Stimulated activated naive CD8-positive, alpha-beta T cell treated with anti-CD3 and anti-CD28 coated beads, Interleukin-15, Interleukin-2, amounts not matched to agents 100 ng/mL and 50 ng/mL, for 24 hours (primary cell): ENCODE data around the gene CERK.

Experiments
- H3K27ac Mint-ChIP-seq: one replicate; pipeline ENCODE4 v1.8.0; 2021; ENCODE audit warnings: mild to moderate bottlenecking, mixed read lengths
- H3K27me3 Mint-ChIP-seq: one replicate; pipeline ENCODE4 v1.8.0; 2021; ENCODE audit warnings: mixed read lengths
- H3K36me3 Mint-ChIP-seq: one replicate; pipeline ENCODE4 v1.8.0; 2021; ENCODE audit warnings: low read depth, mixed read lengths
- H3K4me1 Mint-ChIP-seq: one replicate; pipeline ENCODE4 v1.8.0; 2021; ENCODE audit warnings: low read depth, mixed read lengths
- H3K4me3 Mint-ChIP-seq: one replicate; pipeline ENCODE4 v1.8.0; 2021; ENCODE audit warnings: mild to moderate bottlenecking, mixed read lengths
- H3K9me3 Mint-ChIP-seq: one replicate; pipeline ENCODE4 v1.8.0; 2021; ENCODE audit warnings: mixed read lengths

The CERK gene

DNA sequence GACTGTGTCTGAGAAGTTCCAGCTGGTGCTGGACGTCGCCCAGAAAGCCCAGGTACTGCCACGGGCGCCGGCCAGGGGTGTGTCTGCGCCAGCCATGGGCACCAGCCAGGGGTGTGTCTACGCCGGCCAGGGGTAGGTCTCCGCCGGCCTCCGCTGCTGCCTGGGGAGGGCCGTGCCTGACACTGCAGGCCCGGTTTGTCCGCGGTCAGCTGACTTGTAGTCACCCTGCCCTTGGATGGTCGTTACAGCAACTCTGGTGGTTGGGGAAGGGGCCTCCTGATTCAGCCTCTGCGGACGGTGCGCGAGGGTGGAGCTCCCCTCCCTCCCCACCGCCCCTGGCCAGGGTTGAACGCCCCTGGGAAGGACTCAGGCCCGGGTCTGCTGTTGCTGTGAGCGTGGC is 69.9 kb downstream of the CERK start:
- H3K4me1 Mint-ChIP-seq: peaks cover 15% of the 10 kb centered on the region
- H3K27ac Mint-ChIP-seq: no peak overlapping the region
- H3K9me3 Mint-ChIP-seq: no peaks in the 10 kb centered on the region
- H3K27me3 Mint-ChIP-seq: no peaks in the 10 kb centered on the region
- H3K4me3 Mint-ChIP-seq: no peak overlapping the region
- peaks cover 13% of the 10 kb centered on the region for H3K36me3 Mint-ChIP-seq

DNA sequence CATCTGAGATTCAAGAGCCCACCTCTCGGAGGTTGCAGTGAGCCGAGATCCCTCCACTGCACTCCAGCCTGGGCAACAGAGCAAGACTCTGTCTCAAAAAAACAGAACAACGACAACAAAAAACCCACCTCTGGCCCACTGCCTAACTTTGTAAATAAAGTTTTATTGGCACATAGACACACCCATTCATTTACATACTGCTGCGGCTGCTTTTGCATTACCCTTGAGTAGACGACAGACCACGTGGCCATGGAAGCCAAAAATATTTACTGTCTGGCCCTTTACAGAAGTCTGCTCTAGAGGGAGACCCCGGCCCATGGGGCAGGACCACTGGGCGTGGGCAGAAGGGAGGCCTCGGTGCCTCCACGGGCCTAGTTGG is 70.8 kb downstream of the CERK start:
- H3K27ac Mint-ChIP-seq: no peak overlapping the region
- H3K27me3 Mint-ChIP-seq: no peaks in the 10 kb centered on the region
- no peaks in the 10 kb centered on the region for H3K9me3 Mint-ChIP-seq
- peaks cover 6% of the 10 kb centered on the region for H3K4me1 Mint-ChIP-seq
- H3K4me3 Mint-ChIP-seq: no peak overlapping the region
- peaks cover 13% of the 10 kb centered on the region for H3K36me3 Mint-ChIP-seq

DNA sequence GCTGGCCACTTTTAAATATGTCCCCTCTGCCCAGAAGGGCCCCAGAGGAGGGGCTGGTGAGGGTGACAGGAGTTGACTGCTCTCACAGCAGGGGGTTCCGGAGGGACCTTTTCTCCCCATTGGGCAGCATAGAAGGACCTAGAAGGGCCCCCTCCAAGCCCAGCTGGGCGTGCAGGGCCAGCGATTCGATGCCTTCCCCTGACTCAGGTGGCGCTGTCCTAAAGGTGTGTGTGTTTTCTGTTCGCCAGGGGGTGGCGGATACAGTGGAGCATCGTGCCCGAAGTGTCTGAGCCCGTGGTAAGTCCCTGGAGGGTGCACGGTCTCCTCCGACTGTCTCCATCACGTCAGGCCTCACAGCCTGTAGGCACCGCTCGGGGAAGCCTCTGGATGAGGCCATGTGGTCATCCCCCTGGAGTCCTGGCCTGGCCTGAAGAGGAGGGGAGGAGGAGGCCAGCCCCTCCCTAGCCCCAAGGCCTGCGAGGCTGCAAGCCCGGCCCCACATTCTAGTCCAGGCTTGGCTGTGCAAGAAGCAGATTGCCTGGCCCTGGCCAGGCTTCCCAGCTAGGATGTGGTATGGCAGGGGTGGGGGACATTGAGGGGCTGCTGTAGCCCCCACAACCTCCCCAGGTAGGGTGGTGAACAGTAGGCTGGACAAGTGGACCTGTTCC is 71.3 kb downstream of the CERK start:
- Mint-ChIP-seq H3K9me3 (no peaks in the 10 kb centered on the region), H3K4me3 (no peak overlapping the region), H3K27me3 (no peaks in the 10 kb centered on the region), H3K4me1 (peaks cover 3% of the 10 kb centered on the region), H3K36me3 (peaks cover 13% of the 10 kb centered on the region), H3K27ac (no peak overlapping the region)

DNA sequence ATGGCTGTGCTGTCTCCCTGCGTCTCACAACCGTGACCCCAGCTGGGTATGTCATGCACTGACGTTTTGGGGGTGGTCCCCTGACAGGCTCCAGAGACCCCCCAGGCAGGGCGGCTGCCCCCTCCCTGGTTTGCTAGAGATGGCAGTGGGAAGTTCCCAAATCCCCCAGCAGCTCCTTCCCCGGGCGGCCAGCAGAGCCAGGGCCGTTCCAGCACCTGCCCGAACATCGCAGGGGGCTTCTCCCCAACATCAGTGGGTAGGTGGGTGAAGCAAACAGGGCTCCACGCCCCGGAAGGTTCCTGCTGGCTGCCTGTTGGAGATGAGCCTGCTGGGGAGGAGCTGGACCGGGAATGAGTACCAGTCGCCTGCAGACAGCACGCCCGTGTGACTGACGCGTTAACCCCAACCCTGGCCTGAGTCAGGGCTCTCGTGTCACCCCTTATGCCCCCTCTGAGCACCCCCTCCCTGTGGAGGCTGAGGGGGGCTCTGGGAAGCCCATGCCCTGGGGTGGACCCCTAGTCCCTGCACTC is 72.2 kb downstream of the CERK start:
- peaks cover 11% of the 10 kb centered on the region for H3K4me1 Mint-ChIP-seq
- H3K9me3 Mint-ChIP-seq: no peaks in the 10 kb centered on the region
- no peak overlapping the region for H3K27ac Mint-ChIP-seq
- H3K4me3 Mint-ChIP-seq: no peak overlapping the region
- H3K36me3 Mint-ChIP-seq: peaks cover 13% of the 10 kb centered on the region
- H3K27me3 Mint-ChIP-seq: no peaks in the 10 kb centered on the region

DNA sequence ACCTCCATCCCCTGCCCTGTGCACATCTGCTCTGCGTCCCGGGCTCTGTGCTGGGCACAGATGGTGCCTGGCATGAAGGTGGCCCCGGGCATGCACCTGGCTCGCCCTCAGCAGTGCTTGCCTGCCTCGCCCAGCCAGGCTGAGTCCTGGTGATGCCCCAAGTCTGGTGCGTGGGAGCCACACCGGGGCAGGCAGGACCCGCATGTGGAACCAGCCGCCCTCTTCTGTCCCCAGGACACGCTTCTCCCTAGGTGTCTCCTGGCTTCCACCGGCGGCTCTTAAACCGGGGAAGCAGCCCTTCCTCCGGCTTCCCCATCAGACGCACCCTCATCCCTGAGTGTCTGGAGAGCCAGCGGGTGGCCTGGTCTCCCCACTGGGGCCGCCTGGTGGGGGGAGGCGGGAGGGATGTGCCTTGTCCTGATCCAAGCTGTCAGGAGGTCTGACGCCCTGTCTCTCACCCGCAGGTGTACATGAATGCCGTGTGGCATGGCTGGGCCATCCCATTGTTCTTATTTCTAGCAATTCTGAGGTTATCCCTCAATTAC is 72.8 kb downstream of the CERK start:
- Mint-ChIP-seq H3K9me3 (no peaks in the 10 kb centered on the region), H3K36me3 (peaks cover 13% of the 10 kb centered on the region), H3K27ac (no peak overlapping the region), H3K27me3 (no peaks in the 10 kb centered on the region), H3K4me3 (no peak overlapping the region), H3K4me1 (peaks cover 17% of the 10 kb centered on the region)

DNA sequence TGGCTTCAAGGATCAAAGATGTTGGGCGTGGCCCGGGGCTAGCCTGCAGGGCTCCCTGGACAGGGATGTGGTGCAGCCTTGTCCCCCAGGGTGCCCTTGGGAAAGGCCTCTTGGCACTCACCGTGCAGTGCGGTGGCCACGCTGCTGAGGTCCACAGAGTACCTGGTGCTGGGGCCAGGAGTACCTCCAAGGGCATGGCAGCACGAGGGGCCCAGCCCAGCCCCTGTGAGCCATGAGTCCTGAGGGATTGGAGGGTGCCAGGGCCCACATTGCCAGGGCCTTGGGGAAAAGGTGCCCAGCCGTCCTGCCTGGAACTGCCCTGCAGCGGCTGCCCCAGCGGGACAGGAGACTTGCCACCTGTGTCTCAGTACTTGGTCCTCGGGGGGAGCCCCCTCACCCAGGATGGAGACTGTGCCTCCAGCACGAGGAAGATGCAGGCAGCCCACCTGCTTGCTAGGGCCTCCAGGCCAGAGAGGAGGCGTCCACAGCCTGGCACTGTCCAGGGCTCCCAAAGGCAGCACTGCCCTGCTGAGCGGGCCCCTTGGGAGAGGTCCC is 73.7 kb downstream of the CERK start:
- Mint-ChIP-seq H3K4me1 (peaks cover 20% of the 10 kb centered on the region), H3K36me3 (peaks cover 7% of the 10 kb centered on the region), H3K27me3 (no peaks in the 10 kb centered on the region), H3K4me3 (no peak overlapping the region), H3K27ac (no peak overlapping the region), H3K9me3 (no peaks in the 10 kb centered on the region)

DNA sequence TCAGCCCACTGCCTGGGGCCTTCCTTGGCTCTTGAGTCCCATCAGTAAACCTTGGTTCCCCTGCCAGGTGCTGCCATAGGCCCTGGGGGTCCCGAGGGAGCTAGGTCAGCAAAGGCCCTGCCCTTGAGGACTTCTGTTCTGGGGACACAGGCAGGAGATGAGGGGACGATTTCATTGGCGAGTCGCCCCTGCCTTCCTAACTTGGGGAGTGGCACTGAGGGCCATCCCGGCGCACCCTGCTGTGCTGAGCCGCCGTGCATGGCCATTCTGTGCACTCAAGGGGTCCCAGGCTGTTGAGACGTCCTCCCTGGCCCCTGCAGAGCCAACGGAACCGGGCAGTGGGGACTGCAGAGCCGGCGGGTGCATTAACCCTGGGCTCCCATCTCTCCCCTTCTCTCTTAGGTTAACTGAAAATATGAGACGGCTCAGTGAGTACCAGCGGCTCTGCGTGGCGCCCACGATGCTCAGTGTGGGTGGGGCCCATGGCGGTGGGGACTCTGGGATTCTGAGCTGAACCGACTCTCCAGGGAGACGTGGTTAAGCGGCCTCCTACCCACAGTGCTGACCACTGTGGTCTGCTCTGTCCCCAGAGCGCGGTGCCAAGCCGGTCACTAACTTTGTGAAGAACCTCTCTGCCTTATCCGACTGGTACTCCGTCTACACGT is 74.5 kb downstream of the CERK start:
- Mint-ChIP-seq H3K4me3 (no peak overlapping the region), H3K27me3 (no peaks in the 10 kb centered on the region), H3K27ac (no peak overlapping the region), H3K36me3 (no peaks in the 10 kb centered on the region), H3K4me1 (peaks cover 20% of the 10 kb centered on the region), H3K9me3 (no peaks in the 10 kb centered on the region)

DNA sequence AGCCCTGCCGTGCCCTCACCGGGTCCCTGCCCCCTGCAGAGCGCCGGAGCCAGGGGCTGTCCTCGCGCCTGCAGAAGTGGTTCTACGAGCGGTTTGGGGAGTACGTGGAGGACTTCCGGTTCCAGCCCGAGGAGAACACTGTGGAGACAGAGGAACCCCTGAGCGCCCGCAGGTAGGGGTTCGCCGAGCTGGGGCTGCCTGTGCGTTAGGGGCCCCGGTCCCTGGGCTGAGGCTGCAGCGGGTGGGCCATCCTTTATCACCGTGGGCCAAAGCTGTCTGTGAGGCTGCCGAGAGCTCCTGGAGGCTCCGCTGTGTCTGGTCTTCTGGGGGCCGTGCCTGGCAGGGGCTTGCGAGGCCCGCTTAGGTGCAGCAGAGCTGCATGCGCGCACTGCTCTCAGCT is 75.1 kb downstream of the CERK start:
- Mint-ChIP-seq H3K4me1 (peaks cover 20% of the 10 kb centered on the region), H3K4me3 (no peak overlapping the region), H3K27ac (no peak overlapping the region), H3K27me3 (no peaks in the 10 kb centered on the region), H3K36me3 (no peaks in the 10 kb centered on the region), H3K9me3 (no peaks in the 10 kb centered on the region)

DNA sequence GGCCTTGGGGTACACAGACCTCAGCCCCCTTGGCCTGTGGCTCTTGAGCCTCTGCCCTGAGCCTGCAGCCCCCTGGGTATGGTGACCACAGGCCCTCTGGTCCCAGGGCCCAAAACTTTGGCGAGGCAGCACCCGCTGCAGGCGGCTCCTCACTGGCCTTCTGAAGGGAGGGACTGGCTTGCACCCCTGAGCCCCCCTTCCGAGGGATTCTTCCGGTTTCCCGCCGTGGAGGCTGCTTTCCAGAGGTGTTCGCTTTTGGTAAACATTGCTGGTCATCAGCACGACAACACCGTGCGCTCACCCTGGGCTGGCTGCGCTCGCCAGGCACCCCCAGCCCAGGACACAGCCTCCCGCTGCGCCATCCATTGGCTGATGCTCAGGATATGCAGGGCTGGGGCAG is 75.8 kb downstream of the CERK start:
- no peak overlapping the region for H3K27ac Mint-ChIP-seq
- peaks cover 20% of the 10 kb centered on the region for H3K4me1 Mint-ChIP-seq
- H3K9me3 Mint-ChIP-seq: no peaks in the 10 kb centered on the region
- no peaks in the 10 kb centered on the region for H3K27me3 Mint-ChIP-seq
- no peak overlapping the region for H3K4me3 Mint-ChIP-seq
- H3K36me3 Mint-ChIP-seq: no peaks in the 10 kb centered on the region

DNA sequence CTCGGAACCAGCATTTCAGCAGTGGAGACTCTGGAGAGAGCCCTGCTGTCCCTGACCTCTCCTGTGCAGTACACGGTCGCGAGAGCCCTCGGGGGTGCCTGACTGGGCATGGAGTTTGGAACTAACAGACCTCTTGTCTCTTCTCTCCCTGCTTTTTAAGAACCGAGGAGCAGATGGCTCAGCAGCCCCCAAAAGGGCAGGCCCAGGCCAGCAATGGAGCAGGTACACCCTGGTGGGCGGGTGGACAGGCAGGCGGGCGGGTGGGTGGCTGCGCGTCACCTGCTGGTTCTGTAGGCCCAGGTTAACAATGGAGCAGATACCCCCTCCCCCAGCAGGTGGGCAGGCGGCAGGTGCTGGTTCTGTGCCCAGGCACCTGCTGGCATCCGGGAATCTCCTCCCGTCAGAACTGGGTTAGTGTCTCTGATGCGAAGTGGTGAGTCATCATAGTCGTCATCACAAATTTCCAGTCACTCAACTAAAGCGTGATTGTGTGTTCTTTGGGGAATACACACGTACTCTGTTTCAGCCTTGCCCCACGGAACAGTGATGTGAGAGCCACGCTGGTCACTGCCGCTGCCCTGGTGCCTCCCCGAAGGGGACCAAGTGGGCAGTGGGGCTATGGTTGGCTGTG is 76.7 kb downstream of the CERK start:
- H3K4me1 Mint-ChIP-seq: peaks cover 20% of the 10 kb centered on the region

DNA sequence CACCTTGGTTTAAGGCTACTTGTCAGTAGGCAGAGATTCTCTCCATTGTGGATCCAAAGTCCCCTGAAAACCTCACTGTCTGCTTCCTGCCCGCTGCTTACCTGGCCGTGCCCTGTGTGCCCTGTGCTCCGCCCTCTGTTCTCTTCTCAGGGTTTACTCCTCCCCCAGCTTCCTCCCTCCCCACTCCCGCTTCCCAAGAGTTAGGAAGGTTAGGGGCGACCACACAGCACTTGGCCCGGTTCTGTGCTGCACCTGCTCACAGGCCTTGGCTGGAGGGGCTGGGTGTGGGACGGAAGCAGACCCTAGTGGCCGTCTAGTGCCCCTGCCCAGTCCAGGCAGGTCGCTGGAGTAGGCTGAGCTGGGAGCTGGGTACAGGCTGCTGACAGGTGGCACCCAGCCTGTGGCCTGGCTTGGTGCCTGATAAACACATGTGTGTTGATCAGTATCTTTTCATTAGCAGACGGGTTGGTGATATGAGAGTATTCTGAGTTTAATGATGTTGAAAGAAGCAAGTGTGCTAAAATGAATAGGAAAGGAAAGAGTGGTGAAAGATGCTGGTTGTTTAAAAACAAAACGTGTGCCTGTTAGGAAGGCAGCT is 77.3 kb downstream of the CERK start:
- Mint-ChIP-seq H3K4me3 (no peak overlapping the region), H3K4me1 (peaks cover 20% of the 10 kb centered on the region), H3K27ac (peak overlapping the region; percentile 81), H3K27me3 (no peaks in the 10 kb centered on the region), H3K36me3 (no peaks in the 10 kb centered on the region), H3K9me3 (no peaks in the 10 kb centered on the region)

More for the DNA sequence above, 76.7 kb downstream of the CERK start:
- no peaks in the 10 kb centered on the region for H3K9me3 Mint-ChIP-seq
- H3K27me3 Mint-ChIP-seq: no peaks in the 10 kb centered on the region
- H3K4me3 Mint-ChIP-seq: no peak overlapping the region
- H3K27ac Mint-ChIP-seq: peak overlapping the region; percentile 81
- no peaks in the 10 kb centered on the region for H3K36me3 Mint-ChIP-seq

DNA sequence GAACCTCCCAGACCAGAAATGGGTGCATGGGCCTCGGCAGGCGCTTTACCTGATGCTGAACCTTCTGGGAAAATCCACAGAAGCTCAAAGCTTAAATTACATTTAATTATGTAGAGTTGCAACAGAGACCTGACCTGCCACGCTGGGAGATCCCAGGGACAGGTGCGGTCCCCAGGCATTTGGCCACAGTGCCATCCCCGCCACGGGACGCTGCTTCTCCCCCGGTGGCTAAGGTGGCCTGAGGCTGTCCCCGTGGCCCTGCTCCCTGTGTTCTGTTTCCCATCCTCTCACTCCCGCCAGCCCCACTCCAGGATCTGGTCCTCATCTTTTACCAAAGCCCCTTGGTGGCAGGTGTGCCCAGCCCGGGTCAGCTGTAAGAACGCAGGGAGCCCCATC is 78.3 kb downstream of the CERK start:
- H3K36me3 Mint-ChIP-seq: no peaks in the 10 kb centered on the region
- H3K9me3 Mint-ChIP-seq: no peaks in the 10 kb centered on the region
- H3K4me1 Mint-ChIP-seq: peaks cover 20% of the 10 kb centered on the region
- H3K4me3 Mint-ChIP-seq: no peak overlapping the region
- H3K27me3 Mint-ChIP-seq: no peaks in the 10 kb centered on the region
- peak overlapping the region; percentile 8 for H3K27ac Mint-ChIP-seq

DNA sequence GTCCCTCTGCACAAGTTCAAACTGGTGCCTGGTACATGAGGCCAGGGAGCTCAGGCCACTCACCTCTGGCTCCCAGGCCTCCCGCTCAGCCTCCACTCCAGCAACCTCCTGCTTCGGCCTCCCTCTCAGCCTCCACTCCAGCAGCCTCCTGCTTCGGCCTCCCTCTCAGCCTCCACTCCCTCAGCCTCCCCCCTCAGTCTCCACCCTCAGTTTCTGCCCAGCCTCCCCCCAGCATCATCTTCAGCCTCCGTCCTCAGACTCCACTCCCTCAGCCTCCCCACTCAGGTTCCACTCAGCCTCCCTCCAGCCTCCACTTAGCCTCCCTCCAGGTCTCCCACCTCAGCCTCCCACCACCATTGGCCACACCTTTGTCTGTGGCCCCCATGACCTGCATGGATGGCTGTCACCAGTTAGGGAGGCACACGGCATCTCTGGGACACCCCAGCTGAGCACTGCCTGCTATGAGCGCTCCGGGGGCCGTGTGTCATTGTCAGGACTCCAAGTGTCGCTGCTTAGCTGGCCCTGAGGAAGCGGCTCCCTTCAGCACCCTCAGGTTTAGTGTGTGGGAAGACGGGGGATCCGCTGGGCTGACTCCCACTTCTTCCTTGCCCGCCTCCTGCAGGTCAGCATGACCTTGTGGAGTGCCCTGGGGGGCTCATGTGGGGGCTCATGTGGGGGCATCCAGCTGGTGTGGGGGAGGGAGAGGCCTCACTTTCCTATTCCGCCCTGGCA is 78.8 kb downstream of the CERK start:
- Mint-ChIP-seq H3K9me3 (no peaks in the 10 kb centered on the region), H3K4me3 (no peak overlapping the region), H3K27ac (no peak overlapping the region), H3K36me3 (no peaks in the 10 kb centered on the region), H3K27me3 (no peaks in the 10 kb centered on the region), H3K4me1 (peaks cover 26% of the 10 kb centered on the region)
